Stimulated activated CD4-positive, alpha-beta T cell treated with anti-CD3 and anti-CD28 coated beads, Interleukin-1b, Interleukin-23, amount 100 ng/mL, for 24 hours (primary cell): ENCODE data around the gene SORCS2.

ENCODE experiments used
- DNase-seq, 4 experiments: peaks; one replicate each; pipeline ENCODE4 v3.0.0-alpha.2; 2020; ENCODE audit warnings: low read depth in 4 of 4, low spot score in 1 of 4

SORCS2 gene

GRCh38 chr4:7747062-7747385, 554.7 kb downstream of the SORCS2 start:
- no peak for DNase-seq

DNA sequence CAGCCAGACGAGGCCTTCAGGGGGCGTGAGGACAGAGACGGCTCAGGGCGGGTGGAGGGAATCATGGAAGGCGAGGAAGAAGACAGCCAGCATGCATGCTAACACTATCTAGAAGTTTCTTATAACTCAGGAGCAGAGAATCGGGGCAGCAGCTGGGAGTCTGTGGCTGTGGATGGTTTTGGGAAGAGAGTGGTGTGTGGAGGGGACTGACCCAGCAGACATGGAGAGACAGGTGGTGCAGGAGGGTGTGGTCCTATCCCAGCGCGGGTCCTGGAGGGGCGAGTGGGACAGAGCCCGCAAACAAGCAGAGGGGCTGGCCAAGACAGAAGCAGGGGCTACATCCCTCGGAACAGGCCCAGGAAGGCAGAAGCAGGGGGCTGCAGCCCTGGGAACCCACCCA, 555.2 kb downstream of the SORCS2 start:
- DNase-seq: no peak

DNA sequence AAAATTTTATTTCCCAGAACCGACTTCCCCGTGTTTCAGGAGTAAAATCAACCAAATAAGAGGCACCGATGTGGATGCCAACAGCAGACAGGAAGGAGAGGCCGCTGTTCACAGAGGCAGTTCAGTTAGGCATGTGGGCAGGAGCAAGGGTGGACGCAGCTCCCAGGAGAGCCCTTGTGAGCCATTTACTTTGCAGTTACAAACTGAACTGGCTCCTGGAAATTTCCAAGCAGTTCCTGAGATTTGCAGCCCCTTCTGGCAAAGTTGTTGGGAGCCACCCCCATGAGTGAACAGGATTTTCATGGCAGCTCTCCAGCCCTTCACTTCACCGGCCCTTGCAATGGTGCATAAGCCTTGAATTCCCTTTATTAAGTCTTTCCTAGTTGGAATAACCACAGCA, 558.2 kb downstream of the SORCS2 start:
- DNase-seq: no peak

GRCh38 chr4:7750972-7751371, 558.6 kb downstream of the SORCS2 start:
- no peak for DNase-seq

DNA sequence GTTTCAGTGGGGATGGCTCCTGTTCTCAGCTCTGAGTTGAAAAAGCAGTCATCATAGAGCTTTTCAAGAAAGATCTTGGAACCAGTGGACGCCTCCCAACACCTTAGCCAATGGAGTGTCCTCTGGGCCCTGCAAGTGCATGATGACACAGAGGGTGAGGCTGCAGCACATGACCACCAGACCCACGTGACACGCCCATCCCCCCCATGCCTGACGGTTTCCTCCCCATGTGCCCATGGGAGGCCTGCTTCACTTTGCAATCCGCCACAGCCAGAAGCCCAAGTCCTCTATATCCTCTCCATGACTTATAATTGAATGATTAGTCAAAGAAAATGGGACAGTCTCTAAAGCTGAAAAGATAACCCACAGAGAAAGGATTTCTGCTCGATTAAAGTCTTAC, 560.3 kb downstream of the SORCS2 start:
- no peak for DNase-seq

- DNase-seq: no peak
These were observed 560.9 kb downstream of the SORCS2 start for GRCh38 chr4:7753271-7753670.

GRCh38 chr4:7753931-7754465, 561.7 kb downstream of the SORCS2 start:
- no peak for DNase-seq

DNA sequence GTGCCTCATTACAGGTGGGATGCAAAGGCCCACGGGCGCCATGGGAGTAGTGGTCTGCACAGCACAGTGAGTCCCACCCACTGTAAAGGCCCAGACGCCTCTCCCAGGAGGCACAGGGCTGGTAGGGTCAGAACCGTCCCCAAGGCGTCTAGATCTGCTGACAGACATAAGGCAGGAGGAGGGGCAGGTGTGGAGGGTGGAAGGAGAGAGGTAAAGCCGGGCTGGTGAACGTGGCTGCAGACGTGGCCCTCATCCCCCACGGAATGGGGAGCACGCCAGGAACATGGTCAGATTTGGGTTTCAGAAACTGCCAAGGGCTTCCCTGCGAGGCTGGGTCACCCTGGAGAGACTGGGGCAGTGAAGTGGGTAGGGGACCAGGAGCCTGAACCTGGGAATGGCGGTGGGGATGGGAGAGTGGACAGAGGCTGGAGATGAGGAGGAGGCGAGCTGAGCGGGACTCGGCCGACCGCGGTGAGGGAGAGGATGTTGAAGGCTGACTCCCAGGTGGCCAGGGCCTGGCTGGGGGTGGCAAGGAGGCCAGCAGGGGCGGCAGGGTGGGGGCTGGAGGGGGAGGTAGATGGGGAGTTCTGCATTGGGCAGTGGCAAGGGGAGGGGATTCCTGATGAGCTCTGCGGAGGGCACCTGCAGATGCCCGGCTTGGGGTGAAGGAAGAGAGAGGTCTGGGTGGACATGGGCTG, 562.4 kb downstream of the SORCS2 start:
- DNase-seq: no peak

GRCh38 chr4:7755561-7755960, 563.2 kb downstream of the SORCS2 start:
- no peak for DNase-seq

DNA sequence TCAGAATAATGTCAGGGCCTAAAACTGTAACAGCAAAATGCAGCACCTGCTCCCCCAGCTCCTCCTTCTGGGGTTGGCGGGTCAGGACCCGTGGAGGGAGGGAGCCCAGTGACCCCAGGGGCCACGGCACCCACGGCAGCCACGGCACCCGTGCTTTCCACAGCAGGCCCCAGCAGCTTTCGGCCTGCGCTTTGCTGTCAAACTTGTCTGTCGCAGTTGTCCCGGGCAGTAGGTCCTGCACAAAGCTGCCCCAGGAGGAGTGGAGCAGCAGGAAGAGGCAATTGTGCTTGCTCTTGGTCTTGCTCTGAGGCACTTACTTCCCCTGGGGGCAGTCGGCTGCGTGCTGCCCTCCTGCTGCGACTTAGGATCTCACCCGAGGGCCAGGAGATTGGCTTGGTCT, 563.7 kb downstream of the SORCS2 start:
- no peak for DNase-seq

DNA sequence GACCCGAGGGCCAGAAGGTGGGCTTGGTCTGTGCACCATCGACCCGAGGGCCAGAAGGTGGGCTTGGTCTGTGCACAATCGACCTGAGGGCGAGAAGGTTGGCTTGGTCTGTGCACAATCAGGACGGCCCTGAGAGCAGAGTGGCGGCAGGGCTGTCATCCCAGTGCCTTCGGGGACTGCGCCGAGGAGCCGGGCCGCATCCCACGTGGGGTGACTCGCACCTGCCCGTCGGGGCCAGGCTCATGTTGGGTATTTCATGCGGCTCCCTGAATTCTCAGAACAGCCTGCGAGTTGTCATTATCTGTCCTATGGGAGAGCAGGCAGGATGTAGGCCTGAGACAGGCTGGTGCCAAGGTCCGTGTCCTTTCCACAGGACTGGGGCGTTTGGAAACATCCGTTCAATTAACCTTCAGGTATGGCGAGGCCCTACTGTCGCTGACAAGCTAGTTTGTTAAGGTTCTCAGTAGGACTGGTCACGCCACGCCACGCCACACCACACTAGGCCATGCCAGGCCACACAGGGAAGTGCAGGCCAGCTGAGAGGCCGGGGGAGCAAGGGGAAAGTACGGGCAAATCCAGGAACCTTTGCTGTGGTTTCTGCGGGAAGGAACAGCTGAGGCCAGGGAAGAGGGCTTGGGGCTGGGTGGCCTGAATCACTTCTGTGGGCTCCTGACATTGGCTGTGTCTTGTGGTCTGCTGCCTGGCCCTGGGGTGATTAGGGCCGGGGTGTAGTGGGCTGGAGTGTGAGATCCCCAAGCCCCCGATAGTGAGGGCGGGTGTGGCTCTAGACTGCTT, 564.4 kb downstream of the SORCS2 start:
- no peak for DNase-seq

GRCh38 chr4:7757501-7758471, 565.4 kb downstream of the SORCS2 start:
- no peak for DNase-seq

GRCh38 chr4:7758476-7758875, 566.1 kb downstream of the SORCS2 start:
- DNase-seq: no peak

GRCh38 chr4:7759216-7759615, 566.9 kb downstream of the SORCS2 start:
- peak; percentile 13 to 52 (median 31) for DNase-seq

DNA sequence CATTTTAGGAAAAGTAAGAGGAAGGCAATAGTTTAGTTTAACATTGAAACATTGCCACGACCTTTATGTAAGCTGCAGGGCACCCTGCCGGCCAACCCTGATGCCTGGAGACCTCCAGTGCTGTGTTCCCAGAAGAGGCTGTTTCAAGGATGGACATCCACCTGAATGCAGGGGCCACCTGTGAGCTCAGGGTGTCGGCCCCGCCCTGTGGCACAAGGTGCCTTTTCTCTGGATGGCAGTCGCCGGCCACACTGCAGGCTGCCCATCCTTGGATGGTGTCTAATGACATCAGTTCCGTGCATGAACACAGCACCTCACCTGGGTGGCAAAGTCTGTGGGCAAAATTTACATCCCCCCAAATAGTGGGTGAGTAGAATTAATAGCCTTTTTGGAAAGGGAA, 567.3 kb downstream of the SORCS2 start:
- no peak for DNase-seq

DNA sequence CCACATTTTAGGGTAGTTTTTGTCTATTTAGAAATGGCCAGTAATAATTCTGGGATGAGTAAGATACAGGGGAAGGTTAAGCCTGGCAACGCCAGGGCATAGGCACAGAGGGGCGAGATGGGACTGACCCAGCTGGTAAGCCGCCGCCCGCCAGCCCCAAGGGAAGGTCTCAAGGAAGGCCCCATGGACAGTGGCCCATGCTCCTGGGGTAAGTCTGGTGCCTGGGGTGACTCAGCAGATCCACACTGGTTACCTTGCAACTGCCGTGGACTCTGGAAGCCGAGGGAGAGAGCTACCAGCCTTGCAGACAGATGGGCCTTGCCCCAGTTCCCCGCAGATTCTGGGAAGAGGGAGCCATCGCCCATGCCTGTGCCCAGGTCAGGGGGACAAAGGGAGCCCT, 567.9 kb downstream of the SORCS2 start:
- no peak for DNase-seq

DNA sequence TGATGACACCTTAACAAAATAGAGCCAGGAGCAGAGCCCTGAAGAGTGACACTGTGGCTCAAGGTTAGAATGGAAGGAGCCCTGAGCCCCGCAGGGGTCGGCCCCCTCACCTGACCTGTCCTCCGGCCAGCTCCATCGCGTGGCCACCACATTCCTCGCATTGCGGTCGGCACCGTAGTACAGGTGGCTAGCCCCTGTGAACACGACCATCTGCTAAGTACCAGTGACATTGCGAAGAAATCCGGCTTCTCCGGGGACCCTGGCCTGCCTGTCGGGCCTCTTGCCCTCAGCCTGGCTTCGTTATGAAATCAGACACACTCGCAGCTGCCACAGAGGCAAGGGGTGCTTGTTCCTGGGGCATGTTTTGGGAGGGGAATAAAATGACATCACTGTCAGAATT, 568.4 kb downstream of the SORCS2 start:
- no peak for DNase-seq

DNA sequence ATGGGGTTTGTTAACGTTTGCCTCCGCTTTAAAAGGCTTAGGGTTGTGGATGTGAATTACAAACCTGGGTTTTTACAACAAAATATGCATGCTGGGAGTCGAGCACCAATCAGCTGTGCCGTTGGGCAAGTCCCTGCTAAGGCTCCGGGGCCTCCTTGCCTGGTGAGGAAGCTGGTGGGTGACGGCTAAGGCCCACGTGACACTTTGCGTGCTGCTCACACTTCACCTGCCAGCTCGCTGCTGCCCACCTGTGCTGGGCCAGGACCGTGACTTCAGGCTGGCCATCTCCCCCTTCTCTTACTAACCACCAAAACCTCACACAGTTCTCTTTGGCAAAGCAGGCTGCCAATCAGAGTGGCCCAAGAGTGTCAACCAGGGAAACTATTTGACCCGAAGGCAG, 569.0 kb downstream of the SORCS2 start:
- DNase-seq: no peak

DNA sequence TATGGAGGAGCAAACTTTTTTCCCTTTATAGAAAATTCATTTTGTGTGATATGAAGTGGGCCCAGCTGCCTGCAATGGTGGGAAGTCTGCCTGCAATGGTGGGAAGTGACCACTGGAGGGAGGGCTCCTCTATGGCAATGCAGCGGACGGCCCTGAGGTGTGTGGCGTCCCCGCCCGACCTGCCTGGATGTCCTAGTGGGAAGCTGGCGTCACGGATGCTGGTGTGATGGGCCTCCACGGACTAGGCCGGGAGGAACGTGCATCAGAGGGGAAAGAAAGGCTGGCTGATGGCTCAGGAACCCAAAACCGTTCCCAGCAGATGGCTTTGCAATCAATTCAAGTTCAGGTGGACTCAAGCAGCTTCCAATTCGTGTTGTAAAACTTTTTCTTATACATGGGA, 569.4 kb downstream of the SORCS2 start:
- DNase-seq: peak; percentile 13 to 50 (median 34)

GRCh38 chr4:7762376-7763030, 570.2 kb downstream of the SORCS2 start:
- DNase-seq: no peak

DNA sequence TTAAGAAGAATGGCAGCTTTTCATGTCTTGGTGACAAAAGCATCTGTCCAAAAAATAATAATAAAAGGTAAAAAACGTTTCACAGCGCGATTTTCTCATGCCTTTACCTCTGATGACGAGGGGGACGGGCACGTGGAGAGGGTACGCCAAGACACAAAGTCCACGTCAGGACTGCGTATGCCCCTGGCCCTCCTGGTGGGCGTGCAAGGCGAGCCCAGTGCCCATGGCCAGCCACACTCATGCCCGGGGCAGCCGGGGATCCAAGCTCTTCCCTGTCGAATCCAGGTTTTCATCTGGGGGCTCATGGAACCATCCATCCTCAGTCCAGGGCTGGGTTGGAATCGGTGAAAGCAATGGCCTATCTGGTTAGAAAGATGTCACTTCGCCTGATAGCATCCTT, 570.8 kb downstream of the SORCS2 start:
- DNase-seq: no peak
